GM23338 (cell line): ENCODE results near the gene GPN3.

Experiments used
- EZH2 ChIP-seq: fragments of 200-600 bp; sonication (generic); IDR thresholded peaks from one replicate; pipeline ENCODE4 v1.8.0; 2017; ENCODE audit warnings: antibody characterized with exemption, mild to moderate bottlenecking, low read depth; ENCODE audit not compliant: unreplicated experiment
- JUNB ChIP-seq: IDR thresholded peaks from one replicate; pipeline ENCODE4 v1.6.1; 2016; ENCODE audit warnings: antibody characterized with exemption; ENCODE audit not compliant: unreplicated experiment
- ZNF114 ChIP-seq: fragments of 250-450 bp; sonication (Bioruptor Pico); IDR thresholded peaks from 2 replicates; pipeline ENCODE4 v1.5.0; 2020; ENCODE audit warnings: mild to moderate bottlenecking, moderate library complexity
- TF ChIP-seq, protein P1 (sequence below), 2 experiments: fragments of 200-600 bp in 1 of 2; sonication (generic) in 1 of 2; conservative IDR thresholded peaks; 2 replicates each; pipeline versions ENCODE4 v1.5.1 to v1.6.1; 2016 to 2017; ENCODE audit warnings: antibody characterized with exemption in 2 of 2, low read depth in 2 of 2, mild to moderate bottlenecking in 2 of 2, moderate library complexity in 1 of 2

DNA sequence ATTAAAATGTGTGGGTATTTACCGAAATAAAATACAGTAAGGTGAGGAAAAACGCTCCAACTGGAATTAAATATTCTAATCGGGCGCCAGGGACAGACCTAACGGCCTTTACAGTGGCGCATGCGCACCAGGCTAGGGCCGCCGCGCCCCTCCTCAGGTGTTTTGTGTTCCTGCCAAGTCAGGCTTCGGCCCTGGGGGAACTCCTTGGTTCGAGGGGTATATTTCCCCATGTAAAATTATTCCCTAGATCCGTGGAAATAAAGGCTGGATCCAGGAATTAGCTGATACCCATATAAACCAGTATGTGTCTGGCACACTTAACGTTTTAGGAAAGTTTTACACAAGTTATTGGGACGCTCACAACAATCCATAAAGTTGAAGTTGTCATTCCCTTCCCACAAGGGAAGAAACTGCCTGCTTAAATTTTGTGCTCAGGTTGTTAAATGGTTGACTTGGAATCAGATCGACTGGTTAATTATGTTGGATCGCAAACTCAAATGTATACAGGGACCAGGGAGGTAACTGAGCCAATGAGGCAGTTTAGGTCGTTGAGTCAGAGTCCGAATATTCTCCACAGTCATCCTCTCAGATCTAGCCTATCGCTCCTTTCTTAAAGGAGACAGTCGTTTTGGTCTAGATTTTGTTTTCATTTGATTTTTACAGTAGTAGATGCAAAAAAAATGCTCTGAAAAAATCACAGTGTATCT lies 63.9 kb downstream of the GPN3 start:
- TF ChIP-seq, protein P1, sequence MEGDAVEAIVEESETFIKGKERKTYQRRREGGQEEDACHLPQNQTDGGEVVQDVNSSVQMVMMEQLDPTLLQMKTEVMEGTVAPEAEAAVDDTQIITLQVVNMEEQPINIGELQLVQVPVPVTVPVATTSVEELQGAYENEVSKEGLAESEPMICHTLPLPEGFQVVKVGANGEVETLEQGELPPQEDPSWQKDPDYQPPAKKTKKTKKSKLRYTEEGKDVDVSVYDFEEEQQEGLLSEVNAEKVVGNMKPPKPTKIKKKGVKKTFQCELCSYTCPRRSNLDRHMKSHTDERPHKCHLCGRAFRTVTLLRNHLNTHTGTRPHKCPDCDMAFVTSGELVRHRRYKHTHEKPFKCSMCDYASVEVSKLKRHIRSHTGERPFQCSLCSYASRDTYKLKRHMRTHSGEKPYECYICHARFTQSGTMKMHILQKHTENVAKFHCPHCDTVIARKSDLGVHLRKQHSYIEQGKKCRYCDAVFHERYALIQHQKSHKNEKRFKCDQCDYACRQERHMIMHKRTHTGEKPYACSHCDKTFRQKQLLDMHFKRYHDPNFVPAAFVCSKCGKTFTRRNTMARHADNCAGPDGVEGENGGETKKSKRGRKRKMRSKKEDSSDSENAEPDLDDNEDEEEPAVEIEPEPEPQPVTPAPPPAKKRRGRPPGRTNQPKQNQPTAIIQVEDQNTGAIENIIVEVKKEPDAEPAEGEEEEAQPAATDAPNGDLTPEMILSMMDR (conservative IDR thresholded peaks at IDR 0.05; ENCODE audit: low read depth in 2 of 2) = no peak
- TF ChIP-seq JUNB (no peak), EZH2 (no peak), ZNF114 (CRISPR knock-in tag) (no peak)
